Measurements from ENCODE around the gene MAP7. TPM values are rescaled to one million over a fixed set of nuclear protein-coding genes. Genes with fewer than 3 reads are reported as not detected.

MAP7 gene
- total and polyA plus RNA-seq, 9 of the 15 experiments (the other 6 are each of a cell fraction or from before 2014, with no cell fraction given) = 0.76 to 7.7 (median 3.9) TPM

DNA sequence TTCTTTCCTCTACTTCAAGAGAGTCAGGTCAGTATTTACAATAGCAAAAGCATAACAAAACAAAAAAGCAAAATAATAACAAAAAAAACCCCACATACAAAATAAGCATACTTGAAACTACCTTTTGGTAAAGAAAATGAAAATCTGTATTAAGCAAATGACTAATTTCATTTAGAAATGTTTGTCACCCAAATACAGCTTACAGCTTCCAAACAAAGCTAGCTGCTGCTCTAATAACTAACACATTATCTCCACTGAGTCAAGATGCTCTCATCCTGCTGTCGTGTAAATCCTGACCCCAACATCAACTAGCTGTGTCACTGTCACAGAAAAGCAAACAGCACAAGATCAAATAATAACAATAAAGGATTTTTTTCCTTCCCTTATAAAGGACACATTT is 21.7 kb downstream of the MAP7 start:
- BruUV-seq (replicated peaks) = no TSS peak
- intact Hi-C loops (cut with micrococcal nuclease) = no loop called here
- Histone ChIP-seq H3K79me2 (ENCODE audit: control insufficient read depth, insufficient read depth, low read length) (no peaks in the 10 kb centered on the region), H3K9ac (ENCODE audit: insufficient read depth in 1 of 2, low read depth in 2 of 2, low read length in 2 of 2) (no peak overlapping the region), H3K4me1 (replicated peaks in 1 of 2; ENCODE audit: control insufficient read depth in 2 of 2, insufficient read depth in 2 of 2, low read length in 2 of 2) (0 out of 5 replicates have a peak, but pooled peaks cover 0 to 3% of the 10 kb centered on the region in 2 experiments), H2AFZ (ENCODE audit: low read depth, low read length) (no peak overlapping the region), H3K4me2 (ENCODE audit: insufficient read depth, low read length) (no peak overlapping the region), H3K9me1 (ENCODE audit: control insufficient read depth, insufficient read depth, low read length) (no peaks in the 10 kb centered on the region), H3K9me3 (replicated peaks; ENCODE audit: control insufficient read depth, insufficient read depth, low read depth, low read length) (no peaks in the 10 kb centered on the region), H3K4me3 (no peak overlapping the region), H4K20me1 (replicated peaks; ENCODE audit: control insufficient read depth, insufficient read depth, low read length) (no peaks in the 10 kb centered on the region), H3K27me3 (ENCODE audit: control insufficient read depth in 2 of 2, insufficient read depth in 2 of 2, low read length in 2 of 2) (peaks cover 7 to 27% of the 10 kb centered on the region in 2 experiments; a peak in 4 of 5 replicates), H3K36me3 (ENCODE audit: control insufficient read depth, insufficient read depth, low read length) (no peaks in the 10 kb centered on the region), H3K27ac (ENCODE audit: extremely low read depth, low read depth, low read length) (no peak overlapping the region)
- TF ChIP-seq PYGO2 (tag; IDR thresholded peaks at IDR 0.05) (no peak), NR2C1 (IDR thresholded peaks at IDR 0.05) (no peak), NR2C1 (tag; IDR thresholded peaks at IDR 0.05) (no peak), BCOR (IDR thresholded peaks at IDR 0.05) (no peak), ZNF282 (CRISPR knock-in tag; IDR thresholded peaks at IDR 0.05) (no peak)
- TF ChIP-seq, protein P1, sequence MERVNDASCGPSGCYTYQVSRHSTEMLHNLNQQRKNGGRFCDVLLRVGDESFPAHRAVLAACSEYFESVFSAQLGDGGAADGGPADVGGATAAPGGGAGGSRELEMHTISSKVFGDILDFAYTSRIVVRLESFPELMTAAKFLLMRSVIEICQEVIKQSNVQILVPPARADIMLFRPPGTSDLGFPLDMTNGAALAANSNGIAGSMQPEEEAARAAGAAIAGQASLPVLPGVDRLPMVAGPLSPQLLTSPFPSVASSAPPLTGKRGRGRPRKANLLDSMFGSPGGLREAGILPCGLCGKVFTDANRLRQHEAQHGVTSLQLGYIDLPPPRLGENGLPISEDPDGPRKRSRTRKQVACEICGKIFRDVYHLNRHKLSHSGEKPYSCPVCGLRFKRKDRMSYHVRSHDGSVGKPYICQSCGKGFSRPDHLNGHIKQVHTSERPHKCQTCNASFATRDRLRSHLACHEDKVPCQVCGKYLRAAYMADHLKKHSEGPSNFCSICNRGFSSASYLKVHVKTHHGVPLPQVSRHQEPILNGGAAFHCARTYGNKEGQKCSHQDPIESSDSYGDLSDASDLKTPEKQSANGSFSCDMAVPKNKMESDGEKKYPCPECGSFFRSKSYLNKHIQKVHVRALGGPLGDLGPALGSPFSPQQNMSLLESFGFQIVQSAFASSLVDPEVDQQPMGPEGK (CRISPR knock-in tag; IDR thresholded peaks at IDR 0.05; ENCODE audit: borderline replicate concordance) = no peak
- TF ChIP-seq, protein P2, sequence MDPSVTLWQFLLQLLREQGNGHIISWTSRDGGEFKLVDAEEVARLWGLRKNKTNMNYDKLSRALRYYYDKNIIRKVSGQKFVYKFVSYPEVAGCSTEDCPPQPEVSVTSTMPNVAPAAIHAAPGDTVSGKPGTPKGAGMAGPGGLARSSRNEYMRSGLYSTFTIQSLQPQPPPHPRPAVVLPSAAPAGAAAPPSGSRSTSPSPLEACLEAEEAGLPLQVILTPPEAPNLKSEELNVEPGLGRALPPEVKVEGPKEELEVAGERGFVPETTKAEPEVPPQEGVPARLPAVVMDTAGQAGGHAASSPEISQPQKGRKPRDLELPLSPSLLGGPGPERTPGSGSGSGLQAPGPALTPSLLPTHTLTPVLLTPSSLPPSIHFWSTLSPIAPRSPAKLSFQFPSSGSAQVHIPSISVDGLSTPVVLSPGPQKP (CRISPR knock-in tag; IDR thresholded peaks at IDR 0.05) = no peak
- ATAC-seq (no peak), DNase-seq (ENCODE audit: extremely low read depth in 1 of 4, low spot score in 3 of 4) (no peak), FAIRE-seq (no peak)
- in situ Hi-C loops (cut with MboI) = loop anchor here (25.0 kb wide), 1 partner anchor 191 kb away; no protein-coding TSS in a partner anchor
- POLR2A ChIA-PET = interaction anchor here (1.1 kb wide), 1 partner anchor 134 kb away, joined by 4 read pairs; no protein-coding TSS in a partner anchor
- WGBS (ENCODE audit: insufficient coverage, low coverage, missing lambda C conversion rate) = 9% methylated on average over 1 of the region's 1 CpG
- CTCF ChIA-PET (ENCODE audit: low intra/inter-chr PET ratio) = no interaction called here
